Activated CD8-positive, alpha-beta memory T cell treated with anti-CD3 and anti-CD28 coated beads for 48 hours (primary cell): ENCODE results near the gene CPEB2.

ENCODE experiments used
- DNase-seq, 3 experiments: peaks; one replicate each; pipeline ENCODE4 v3.0.0-alpha.2; 2020; ENCODE audit warnings: low read depth in 2 of 3, low spot score in 2 of 3

Gene CPEB2

DNA sequence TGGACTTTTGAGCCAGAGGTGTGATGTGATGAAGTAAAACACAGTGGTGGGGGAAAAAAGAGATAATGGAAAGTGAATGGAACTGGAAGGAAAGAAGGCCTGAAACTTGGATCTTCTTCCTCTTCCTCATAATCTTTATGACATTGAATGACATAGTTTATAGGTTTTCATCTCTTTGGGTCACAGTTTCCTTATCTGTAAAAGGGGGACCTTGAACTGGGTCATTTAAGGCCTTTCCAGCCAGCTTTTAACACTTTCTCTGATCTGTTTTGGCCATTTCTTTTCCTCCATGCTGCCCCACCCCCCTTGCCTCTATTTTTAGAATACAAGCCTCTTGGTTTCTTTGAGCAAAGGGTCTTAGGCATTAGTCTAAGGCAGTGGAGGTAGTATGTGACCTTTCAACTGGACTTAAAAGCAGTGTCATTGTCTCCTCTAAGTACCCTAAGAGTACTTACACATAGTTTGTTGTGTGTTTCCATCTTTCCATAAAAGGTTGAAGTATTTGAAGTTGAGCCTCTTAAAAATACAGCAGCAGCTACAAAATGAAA lies 7.8 kb downstream of the CPEB2 start:
- DNase-seq = no peak

DNA sequence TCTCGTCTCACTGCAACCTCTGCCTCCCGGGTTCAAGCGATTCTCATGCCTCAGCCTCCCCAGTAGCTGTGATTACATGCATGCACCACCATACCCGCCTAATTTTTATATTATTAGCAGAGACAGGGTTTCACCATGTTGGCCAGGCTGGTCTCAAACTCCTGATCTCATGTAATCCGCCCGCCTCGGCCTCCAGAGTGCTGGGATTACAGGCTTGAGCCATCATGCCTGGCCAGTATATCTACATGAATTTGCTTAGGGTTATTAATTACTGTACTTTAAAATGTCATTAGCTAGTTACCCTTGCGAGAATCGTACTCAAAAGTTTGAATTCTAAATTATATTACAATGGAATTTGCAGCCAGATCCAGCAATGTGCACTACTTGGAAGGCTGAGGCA lies 8.9 kb downstream of the CPEB2 start:
- DNase-seq = no peak

DNA sequence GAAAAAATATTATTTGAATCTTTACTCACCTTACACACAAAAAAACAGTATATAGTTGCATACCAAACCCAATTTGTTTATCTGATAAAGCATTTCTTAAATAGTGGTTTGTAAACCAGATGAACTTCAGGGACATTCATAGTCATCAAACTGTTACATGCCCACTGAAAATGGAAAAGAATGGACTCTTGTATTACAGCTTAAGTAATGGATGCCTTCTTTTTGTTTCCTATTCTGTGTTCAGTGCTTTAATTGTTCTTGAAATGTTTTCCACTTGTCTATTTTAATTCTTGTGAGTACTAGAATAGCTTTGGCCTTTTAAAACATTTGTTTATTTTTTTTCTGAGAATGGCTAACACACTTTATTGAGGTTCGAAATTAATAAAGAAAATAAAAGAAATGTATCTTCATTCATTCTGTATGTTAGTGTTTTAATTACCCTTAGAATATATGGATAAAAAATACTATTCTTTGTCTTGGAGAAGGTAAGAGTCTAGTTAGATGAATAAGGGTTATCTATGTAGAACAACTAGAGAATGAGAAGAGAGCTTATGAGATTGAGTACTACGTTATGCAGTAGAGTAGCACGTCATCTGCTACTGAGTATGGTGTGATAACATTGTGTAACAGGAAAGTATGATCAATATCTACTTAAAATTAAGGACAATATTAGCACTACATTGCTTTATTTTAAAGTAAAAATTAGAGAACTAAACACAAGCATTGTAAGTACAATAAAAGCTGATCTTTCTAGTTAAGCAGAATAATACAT lies 9.9 kb downstream of the CPEB2 start:
- DNase-seq = no peak

DNA sequence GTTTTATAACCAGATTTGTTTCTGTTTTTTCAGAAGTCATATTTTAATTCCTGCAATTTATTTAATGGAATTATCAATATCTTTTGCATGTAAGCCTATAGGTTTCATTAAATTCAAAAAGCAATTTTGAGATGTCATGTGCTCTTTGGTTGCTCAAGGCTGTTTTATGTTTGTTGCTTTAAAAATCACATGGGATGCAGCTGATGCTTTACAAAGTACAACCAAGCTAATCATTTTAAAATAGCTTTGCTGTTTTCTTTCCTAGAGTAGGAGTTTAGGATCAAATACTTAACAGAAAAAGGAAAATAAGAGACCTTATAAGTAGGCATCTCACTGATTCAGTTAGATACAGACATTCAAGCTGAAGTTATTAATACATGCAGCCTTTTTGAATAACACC lies 11.3 kb downstream of the CPEB2 start:
- DNase-seq = no peak

DNA sequence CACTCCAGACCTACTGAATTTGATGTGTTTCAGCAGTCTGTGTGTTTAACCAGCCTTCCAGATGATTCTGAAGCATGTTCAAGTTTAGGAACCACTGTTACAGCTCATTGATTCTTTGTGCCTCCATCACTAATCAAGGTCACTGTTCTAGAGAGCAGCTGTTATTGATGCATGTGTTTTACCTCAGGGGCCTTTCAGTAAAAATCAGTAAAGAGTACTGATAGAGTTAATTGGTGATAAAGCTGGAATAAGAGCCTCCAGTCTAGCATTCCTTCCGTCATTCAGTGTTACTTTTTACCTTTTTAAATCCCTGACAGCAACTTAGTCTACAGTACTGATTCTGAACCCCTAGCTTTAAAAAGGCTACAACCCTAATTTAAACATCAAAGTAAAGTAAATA lies 12.9 kb downstream of the CPEB2 start:
- DNase-seq = no peak

DNA sequence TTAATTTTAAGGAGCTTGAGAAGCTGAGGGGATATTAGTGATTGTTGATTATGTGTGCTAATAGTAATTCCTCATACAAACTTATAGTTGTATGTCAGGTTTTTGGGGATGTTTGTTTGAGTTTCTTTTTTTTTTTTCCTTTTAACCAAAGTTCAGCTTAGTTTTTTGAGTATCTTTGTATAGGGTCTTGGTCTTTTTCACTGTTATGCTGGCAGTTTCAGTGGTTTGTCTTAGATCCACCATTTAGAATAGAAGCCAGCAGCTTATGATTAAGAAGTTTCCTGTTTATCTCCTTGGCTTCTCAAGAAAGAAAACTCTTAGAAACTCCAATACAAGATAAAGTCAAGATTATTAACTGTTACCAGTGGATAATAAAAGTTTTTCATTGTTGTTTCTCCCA lies 16.1 kb downstream of the CPEB2 start:
- DNase-seq = no peak

DNA sequence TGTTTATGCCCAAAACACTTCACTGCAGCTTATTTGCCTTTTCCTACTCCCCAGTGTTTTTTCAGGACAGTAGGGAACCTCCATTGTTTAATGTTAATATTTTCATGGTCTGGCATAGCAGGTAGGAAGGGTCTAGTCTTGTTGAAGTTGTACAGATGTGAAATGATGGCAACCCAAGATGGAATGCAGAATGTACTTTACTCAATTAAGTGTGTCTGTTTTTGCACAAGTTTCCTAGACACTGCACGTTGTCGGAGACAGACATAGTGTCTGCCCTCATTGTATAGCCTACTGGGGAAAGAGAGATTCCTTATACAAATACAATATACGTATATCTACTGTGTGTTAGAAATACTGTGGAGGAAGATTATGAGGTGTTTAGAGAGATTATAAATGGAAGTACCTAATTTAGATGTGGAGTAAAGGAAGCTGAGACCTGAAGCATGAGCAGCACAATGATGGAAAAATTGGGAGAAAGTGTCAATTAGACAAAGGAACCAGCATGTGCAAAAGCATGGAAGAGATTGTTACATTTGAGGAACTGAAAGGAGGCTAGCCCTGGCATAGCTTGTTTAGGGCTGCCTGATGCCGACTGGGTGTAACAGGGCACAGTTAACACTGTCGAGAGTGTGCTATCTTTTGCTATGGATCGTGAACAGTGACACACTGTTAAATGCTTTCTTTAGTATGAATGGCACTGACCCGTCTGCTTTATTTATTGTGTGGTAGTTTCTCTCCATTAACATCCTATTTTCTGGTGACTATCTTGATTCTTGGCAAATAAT lies 18.4 kb downstream of the CPEB2 start:
- DNase-seq = no peak

DNA sequence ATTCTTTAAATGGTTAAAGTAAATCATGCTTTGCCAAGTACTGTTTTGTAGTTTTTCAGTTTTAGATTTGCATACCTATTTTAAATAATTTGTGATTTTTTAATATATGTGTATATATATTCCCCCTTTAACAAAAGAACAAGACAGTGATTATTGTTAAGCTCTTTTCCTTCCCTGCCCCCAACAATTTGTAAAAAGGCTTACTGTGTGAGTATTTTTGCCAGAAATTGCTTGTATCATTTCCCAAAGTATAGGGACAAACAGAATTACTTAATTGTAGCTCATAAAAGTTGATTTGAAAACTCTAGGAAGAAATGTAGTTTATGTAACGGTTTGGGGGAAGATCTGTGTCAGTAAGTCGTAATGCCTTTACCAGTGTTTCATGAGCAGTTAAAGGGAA lies 19.0 kb downstream of the CPEB2 start:
- no peak for DNase-seq

DNA sequence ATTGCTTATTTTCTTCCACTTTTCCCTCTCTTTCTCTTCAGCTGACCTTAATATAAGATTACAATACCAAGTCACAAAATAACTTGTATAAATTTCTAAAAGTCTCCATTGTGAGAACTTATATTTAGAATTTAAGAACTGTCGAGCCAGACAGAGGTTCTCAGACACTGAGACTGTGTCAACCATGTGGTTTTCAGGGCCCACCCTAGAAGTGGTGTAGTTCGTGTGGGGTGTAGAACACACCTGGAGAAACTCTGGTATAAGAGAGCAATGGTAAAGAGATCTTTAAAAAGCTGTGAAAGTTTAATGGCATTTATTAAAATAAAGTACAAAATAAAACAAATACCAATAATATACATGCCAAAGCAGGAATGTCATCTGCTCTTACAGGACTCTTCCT lies 19.7 kb downstream of the CPEB2 start:
- DNase-seq = no peak

DNA sequence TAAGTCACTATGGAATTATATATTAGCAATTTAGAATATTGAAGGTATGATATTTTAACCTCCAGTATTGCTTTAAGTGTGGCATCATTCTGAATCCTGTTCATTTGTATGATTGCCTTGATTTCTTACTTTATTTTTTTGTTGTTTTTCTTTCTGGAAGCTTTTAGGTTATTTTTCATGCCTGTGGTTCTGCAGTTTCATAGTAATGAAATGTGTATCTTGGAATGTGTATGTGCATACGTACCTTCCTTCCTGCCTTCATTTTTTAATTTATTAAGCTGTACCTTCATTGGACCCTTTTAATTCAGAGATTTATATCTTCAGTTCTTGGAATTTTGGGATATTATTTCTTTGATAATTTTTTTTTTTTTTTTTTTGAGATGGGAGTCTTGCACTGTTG lies 22.1 kb downstream of the CPEB2 start:
- DNase-seq = no peak

DNA sequence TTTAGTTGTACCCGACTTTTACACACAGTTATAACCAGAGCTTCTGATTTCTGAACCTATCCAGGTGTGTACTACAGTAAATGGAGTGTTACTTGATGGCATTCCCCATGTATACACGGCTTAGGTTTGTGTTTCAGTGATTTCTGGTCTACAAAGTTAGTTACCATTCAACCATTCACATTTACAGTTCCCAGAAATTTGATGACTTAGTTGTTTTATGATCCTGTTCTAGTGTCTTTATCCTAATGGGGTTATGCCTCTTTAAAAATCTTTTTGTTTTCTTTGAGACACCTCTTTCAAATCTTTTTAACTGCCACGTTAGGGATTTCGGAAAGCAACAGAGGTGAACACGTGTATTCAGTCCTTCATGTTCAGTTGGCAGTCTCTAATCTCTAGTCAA lies 23.4 kb downstream of the CPEB2 start:
- no peak for DNase-seq

DNA sequence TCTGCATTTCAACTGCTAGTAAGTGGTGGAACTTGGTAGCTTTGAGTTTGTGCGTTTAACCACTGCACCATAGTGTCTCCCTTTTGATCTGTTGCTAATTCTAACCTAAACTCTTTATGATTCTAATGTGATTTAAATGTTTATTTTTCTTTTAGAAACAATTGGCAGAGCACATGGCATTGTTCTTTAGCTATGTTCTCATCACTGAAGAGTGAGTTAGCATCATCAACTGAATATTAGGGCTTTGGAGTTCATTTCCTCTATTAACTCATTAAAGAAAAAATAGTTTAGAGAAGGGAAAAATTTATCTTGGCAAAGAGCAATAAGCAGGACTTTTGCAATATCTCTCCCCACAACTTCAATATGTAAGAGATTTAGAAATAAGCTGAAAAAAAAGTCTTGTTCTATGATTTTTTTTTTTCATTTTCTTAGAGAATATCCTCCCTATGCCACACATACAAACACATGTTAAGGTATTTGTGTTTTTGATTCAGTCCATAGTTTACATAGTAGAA lies 25.7 kb downstream of the CPEB2 start:
- DNase-seq = no peak

DNA sequence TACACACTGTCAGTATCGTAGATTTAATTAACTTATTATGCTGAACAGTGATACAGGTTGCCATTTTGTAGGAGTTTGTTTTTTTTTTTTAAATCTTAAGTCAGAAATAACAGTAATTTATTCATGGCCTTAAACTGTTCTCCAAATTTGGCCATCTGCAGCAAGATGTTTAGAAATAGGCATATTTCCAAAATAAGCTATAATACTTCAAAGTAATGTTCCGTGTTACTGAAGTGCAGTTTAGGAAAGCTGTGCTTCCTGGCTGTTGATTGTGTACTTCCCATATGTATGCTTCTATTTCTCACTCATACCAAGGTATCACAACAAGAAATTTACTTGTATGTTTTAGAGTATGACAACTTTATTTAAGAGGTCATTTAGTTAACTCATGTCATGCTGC lies 28.9 kb downstream of the CPEB2 start:
- DNase-seq = no peak

DNA sequence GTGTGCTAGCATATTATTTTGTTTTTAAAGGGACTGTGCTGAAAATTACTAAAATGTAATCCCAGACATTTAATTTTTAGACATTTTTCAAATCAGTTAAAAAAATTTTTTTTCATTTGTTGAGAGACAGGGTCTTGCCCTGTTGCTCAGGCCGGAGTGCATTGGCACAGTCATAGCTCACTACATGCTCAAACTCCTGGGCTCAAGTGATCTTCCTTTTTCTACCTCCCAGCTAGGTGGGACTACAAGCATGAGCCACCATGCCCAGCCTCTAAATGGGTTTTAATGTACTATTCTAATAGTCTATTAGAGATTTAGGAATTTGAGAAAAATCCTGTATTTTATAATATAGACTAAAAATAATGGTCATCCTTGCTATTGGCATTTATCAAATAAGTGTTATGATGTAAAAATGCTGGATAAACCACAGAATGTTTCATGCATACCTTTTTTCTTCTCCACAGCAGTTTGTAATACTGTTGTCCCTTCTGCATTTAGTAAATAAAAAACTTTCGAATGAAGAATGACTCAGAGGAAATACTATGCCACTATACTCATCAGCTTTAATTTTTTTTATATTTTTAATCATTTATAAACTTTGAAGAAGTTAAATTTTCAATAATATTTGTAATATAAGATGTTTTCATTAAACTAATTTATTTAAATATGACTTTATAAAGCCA lies 29.9 kb downstream of the CPEB2 start:
- no peak for DNase-seq

DNA sequence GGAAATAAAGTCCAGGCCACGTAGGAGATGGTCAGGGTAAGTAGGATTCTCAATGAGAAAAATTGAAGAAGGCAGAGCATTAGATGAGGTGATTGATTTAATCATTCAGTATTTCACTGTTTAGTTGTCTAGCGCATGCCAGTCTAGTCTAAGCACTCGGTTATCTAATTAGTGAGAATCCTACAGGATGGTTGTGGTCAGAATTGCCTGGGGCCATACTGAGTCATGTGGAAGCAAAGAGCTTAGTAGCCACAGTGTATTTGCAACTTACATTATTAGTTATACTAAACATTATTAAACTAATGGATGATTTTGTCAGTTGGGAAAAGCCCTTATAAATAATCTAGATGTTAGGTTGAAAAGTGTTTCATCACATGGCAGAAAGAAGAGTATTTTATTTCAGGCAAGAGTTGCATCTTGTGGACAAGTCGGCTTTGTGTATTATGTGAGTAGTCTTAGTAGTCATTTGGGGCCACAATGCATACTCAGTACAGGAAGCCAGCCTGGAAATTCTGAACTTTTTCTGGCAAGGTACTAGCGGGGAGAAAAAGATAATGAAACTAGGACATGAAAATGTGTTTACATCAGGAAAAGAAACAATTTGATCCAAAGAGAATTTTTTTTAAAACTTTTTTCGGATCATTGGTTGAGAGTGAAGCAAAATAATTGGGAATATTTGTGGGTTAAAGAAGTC lies 31.9 kb downstream of the CPEB2 start:
- no peak for DNase-seq

DNA sequence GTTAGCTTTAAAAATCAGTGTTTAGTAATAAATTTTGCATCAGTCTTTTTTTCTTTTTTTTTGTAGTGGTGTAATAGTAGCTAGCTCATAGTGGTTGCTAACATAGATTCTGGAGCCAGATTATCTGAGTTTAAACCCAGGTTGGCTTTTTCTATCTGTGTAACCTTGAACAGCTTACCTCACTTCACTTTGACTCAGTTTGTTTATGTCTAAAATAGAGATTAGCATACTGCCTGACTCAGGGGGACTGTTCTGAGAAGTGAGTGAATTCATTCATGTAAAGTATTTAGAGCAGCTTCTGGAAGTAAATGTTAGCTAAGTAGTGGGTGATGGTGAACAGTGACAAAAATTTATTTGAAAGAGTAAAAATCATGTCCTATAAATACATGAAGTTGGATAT lies 32.9 kb downstream of the CPEB2 start:
- DNase-seq = no peak

DNA sequence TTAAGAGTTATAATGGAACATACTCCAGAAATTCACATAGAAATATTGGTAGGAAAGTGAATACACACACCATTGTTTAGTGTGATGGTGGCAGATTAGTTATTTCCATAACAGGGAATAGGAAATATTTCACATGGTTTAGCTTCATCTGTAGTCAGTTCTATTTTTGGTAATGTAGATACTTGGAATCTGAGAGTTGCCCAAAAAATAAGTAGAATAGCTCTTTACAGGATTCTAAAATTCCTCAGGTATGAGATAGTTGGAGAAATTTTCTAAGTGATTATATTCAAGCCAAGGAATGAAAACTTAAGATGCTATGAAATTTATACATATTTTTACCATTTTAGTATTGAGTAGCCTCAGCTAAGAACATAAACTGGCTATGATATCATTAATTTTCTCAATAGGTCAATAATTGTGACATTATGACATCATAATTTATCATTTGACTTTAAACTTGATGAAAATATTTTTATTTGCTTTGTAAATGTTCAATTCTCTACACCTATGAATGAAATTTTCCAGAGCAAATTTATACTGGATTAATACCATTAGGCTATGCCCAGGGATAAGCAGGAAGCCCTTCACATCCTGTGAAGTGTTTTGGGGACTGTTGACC lies 35.8 kb downstream of the CPEB2 start:
- DNase-seq = no peak

DNA sequence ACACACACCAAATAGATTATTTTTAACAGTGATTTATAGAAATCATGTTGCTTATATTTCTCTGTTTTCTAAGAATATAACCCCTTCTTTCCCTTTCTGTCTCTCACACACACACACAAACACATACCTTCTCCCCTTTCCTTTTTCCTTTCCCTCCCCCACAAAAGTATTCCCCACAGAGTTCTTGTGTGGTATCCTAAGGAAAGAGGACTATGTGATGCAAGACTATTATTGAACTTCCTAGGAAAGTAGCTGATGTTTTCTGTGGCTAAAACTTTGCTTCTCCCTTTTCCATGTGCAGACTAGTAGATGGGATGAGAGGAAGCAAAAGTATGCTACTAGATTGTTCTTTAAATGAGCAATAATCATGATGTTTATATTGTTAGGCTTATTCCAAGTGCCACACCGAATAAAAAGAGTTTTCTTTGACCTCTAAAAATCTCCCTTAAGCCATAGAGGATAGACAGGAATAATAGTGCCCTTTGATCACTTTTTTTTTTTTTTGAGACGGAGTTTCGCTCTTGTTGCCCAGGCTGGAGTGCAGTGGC lies 38.7 kb downstream of the CPEB2 start:
- DNase-seq = no peak

DNA sequence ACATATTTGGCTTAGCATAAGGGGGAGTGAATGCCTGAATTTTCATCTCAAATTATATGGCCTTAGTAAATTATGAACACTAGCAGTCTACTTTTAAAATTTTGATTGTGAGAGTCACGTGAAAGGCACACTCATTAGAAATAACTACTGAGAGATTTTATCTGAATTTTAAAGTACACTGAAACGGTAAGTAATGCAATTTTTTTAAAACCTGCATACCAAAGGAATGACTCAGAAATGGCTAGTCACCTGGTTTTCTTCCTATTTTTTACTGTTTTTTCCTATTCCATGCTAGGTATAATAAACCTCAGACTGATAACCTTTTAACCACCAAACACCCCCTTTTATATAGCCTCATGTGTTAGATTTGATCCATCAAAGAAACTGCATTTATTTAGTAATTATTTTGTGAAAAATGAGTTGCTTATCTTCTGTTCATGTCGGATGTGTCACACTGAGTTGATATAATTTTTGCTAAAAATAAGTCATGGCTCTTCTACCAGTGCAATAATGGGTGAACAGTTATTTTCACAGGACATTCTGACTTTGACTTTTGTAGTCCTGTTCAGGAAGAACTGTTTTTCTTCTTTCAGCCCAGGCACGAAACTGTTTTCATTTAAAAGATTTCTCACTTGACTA lies 40.4 kb downstream of the CPEB2 start:
- no peak for DNase-seq

DNA sequence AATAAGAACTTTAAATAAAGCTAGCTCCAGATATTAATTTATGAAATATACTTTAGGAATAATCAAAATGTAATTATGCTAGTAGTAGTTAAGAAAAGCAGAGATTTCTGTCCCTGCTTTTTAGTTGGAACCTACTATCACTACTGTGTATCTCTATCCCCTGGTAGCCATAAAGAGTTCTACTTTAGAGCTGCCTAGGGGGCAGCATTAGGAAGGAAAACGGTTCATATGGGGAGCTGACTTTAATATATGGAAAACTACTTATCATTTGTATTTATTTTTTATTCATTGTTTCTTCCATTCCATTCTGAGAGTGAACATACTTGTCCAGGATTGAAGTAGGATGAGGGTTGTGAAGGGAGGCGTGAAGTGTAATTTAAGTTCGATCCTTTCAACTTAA lies 40.9 kb downstream of the CPEB2 start:
- no peak for DNase-seq
